ENCODE results near the gene STK33. TPM values are rescaled to one million over a fixed set of nuclear protein-coding genes. Genes with fewer than 3 reads are reported as not detected.

STK33 gene
- polyA plus RNA-seq, 1 donor from 2014 or later: 13.9 TPM

- TF ChIP-seq CTCF (IDR thresholded peaks at IDR 0.05; ENCODE audit: poor library complexity, severe bottlenecking): no peak
- no peak for TF ChIP-seq EZH2 (IDR thresholded peaks at IDR 0.05; ENCODE audit: borderline replicate concordance, insufficient read depth, low read length, poor library complexity, severe bottlenecking)
- no peak for TF ChIP-seq MXI1 (conservative IDR thresholded peaks at IDR 0.05; ENCODE audit: poor library complexity, severe bottlenecking)
- TF ChIP-seq SMC3 (conservative IDR thresholded peaks at IDR 0.05; ENCODE audit: poor library complexity): no peak
- TF ChIP-seq TAF1 (IDR thresholded peaks at IDR 0.05; ENCODE audit: low read depth): no peak
- TF ChIP-seq POLR2AphosphoS5 (IDR thresholded peaks at IDR 0.05): no peak
- no peak for TF ChIP-seq REST (IDR thresholded peaks at IDR 0.05; ENCODE audit: borderline replicate concordance)
- no peak for TF ChIP-seq EP300 (conservative IDR thresholded peaks at IDR 0.05; ENCODE audit: poor library complexity, severe bottlenecking)
- TF ChIP-seq RAD21 (conservative IDR thresholded peaks at IDR 0.05): no peak
- Histone ChIP-seq H4K20me1 (ENCODE audit: insufficient read depth) (no peaks in the 10 kb centered on the region), H3K9me2 (ENCODE audit: insufficient read depth, low read length) (no peaks in the 10 kb centered on the region), H3K4me3 (ENCODE audit: low read length) (no peak overlapping the region), H2AFZ (ENCODE audit: low read depth, low read length) (no peak overlapping the region), H3F3A (ENCODE audit: insufficient read depth, low read length, poor library complexity, severe bottlenecking) (no peaks in the 10 kb centered on the region), H3K9me3 (ENCODE audit: low read length) (no peaks in the 10 kb centered on the region), H3K9ac (ENCODE audit: low read length) (no peak overlapping the region), H3K4me2 (ENCODE audit: low read length) (no peak overlapping the region), H3K36me3 (ENCODE audit: insufficient read depth, low read length) (no peaks in the 10 kb centered on the region), H3K79me2 (replicated peaks; ENCODE audit: insufficient read depth, low read length) (no peaks in the 10 kb centered on the region), H3K27me3 (ENCODE audit: insufficient read depth, low read depth, low read length) (no peaks in the 10 kb centered on the region), H3K27ac (ENCODE audit: low read length) (no peak overlapping the region)
Measured at GRCh38 chr11:8543278-8543677, 50.8 kb downstream of the STK33 start.

GRCh38 chr11:8541448-8541847, 52.6 kb downstream of the STK33 start:
- Histone ChIP-seq H3K4me2 (ENCODE audit: low read length) (no peak overlapping the region), H2AFZ (ENCODE audit: low read depth, low read length) (no peak overlapping the region), H3K9me2 (ENCODE audit: insufficient read depth, low read length) (no peaks in the 10 kb centered on the region), H3K27me3 (ENCODE audit: insufficient read depth, low read depth, low read length) (no peaks in the 10 kb centered on the region), H3F3A (ENCODE audit: insufficient read depth, low read length, poor library complexity, severe bottlenecking) (no peaks in the 10 kb centered on the region), H4K20me1 (ENCODE audit: insufficient read depth) (no peaks in the 10 kb centered on the region), H3K4me3 (ENCODE audit: low read length) (no peak overlapping the region), H3K9me3 (ENCODE audit: low read length) (no peaks in the 10 kb centered on the region), H3K9ac (ENCODE audit: low read length) (no peak overlapping the region), H3K79me2 (replicated peaks; ENCODE audit: insufficient read depth, low read length) (no peaks in the 10 kb centered on the region), H3K36me3 (ENCODE audit: insufficient read depth, low read length) (no peaks in the 10 kb centered on the region), H3K27ac (ENCODE audit: low read length) (no peak overlapping the region)
- TF ChIP-seq EZH2 (IDR thresholded peaks at IDR 0.05; ENCODE audit: borderline replicate concordance, insufficient read depth, low read length, poor library complexity, severe bottlenecking) (no peak), RAD21 (conservative IDR thresholded peaks at IDR 0.05) (no peak), REST (IDR thresholded peaks at IDR 0.05; ENCODE audit: borderline replicate concordance) (no peak), TAF1 (IDR thresholded peaks at IDR 0.05; ENCODE audit: low read depth) (no peak), EP300 (conservative IDR thresholded peaks at IDR 0.05; ENCODE audit: poor library complexity, severe bottlenecking) (no peak), CTCF (IDR thresholded peaks at IDR 0.05; ENCODE audit: poor library complexity, severe bottlenecking) (no peak), POLR2AphosphoS5 (IDR thresholded peaks at IDR 0.05) (no peak), MXI1 (conservative IDR thresholded peaks at IDR 0.05; ENCODE audit: poor library complexity, severe bottlenecking) (no peak), SMC3 (conservative IDR thresholded peaks at IDR 0.05; ENCODE audit: poor library complexity) (no peak)

Measured in neural cell (in vitro differentiated cells).